GM20000 (cell line): ENCODE data around the gene DNAJC11.
"Not testable (repeated sequence)": the region's sequence is repeated elsewhere in the genome, so short reads cannot be mapped to it uniquely, and the experiment has no call there.

Experiments
- DNase-seq: peaks from one replicate; pipeline ENCODE4 v3.0.0; 2012; ENCODE audit warnings: low spot score
- TF ChIP-seq, protein P1 (sequence below): IDR thresholded peaks from 2 replicates; pipeline ENCODE4 v1.5.1; 2012; ENCODE audit warnings: mild to moderate bottlenecking, control low read depth; ENCODE audit errors: extremely low read depth, missing control alignments

Gene DNAJC11, protein sequence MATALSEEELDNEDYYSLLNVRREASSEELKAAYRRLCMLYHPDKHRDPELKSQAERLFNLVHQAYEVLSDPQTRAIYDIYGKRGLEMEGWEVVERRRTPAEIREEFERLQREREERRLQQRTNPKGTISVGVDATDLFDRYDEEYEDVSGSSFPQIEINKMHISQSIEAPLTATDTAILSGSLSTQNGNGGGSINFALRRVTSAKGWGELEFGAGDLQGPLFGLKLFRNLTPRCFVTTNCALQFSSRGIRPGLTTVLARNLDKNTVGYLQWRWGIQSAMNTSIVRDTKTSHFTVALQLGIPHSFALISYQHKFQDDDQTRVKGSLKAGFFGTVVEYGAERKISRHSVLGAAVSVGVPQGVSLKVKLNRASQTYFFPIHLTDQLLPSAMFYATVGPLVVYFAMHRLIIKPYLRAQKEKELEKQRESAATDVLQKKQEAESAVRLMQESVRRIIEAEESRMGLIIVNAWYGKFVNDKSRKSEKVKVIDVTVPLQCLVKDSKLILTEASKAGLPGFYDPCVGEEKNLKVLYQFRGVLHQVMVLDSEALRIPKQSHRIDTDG

DNA sequence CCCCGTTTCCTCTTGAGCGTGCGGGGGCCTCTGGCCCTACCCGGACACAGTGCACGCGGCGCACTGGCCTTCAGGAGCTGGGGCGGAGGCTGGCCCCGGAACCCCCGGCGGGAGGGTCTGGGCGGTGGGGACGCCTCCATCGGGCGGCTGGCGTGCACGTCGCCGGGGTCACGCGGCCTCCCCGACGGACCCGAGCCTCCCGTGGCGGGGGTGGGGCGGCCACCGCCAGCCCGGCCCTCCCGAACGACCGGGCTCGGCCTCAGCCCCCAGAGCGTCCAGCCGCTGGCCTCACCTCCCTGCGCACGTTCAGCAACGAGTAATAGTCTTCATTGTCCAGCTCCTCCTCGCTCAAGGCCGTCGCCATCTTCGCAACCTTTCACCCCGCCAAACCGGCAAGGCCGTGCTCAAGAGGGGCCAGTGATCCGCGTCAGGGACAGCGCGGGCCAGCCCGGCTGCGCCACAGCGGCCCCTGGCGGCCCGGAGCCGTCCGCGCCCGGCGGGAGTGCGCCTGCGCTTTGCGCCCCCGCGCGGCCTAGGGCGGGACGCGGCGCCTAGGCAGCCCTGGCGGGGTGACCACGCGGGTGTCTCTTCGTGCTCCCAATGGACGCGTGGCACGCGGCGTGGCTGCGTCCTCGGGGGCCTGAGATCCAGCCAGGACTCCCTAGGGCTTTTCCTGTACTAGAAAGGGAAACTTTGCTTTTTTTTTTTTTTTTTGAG lies at the start of gene DNAJC11:
TSS of gene DNAJC11 (minus strand) at position 380 of the 717 bp plus-strand sequence. CDS start at position 364, 16 bp downstream.
- DNase-seq, result peak; percentile 99
- TF ChIP-seq, protein P1, sequence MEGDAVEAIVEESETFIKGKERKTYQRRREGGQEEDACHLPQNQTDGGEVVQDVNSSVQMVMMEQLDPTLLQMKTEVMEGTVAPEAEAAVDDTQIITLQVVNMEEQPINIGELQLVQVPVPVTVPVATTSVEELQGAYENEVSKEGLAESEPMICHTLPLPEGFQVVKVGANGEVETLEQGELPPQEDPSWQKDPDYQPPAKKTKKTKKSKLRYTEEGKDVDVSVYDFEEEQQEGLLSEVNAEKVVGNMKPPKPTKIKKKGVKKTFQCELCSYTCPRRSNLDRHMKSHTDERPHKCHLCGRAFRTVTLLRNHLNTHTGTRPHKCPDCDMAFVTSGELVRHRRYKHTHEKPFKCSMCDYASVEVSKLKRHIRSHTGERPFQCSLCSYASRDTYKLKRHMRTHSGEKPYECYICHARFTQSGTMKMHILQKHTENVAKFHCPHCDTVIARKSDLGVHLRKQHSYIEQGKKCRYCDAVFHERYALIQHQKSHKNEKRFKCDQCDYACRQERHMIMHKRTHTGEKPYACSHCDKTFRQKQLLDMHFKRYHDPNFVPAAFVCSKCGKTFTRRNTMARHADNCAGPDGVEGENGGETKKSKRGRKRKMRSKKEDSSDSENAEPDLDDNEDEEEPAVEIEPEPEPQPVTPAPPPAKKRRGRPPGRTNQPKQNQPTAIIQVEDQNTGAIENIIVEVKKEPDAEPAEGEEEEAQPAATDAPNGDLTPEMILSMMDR, result peak; percentile 100

DNA sequence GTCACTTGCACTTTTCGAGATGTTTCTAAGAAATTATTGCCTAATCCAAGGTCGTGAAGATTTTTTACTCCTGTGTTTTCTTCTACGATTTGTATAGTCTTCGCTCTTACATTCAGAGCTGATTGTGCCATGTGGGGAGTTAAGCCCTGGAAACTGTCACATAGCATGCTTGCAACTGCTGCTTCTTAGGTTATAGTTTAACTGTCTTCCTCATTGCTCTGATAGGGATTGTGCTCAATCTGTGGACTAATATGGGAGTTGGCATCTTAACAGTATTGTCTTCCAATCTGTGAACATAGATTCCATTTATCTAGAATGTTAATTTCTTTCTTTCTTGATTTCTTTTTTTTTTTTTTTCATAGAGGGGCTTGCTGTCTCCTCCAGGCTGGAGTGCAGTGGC lies 48.9 kb upstream of the DNAJC11 start:
- DNase-seq, result no peak
- TF ChIP-seq, protein P1, result no peak

DNA sequence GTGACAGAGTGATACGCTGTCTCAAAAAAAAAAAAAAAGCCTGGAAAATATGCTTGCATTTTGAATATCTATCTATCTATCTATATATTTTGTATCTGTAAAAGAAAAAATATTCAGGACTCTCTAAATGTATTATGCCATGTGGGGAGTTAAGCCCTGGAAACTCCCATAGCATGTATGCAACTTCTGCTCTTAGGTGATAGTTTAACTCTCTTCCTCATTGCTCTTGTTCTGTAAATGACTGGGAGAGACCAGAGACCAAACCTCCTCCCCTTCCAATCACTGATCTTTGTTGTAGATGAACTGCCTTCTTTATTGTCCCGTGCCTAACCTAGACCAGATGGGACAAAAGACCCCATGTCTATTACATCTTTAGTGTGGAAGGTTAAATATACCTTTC lies 46.1 kb upstream of the DNAJC11 start:
- no peak for DNase-seq
- TF ChIP-seq, protein P1, result no peak

DNA sequence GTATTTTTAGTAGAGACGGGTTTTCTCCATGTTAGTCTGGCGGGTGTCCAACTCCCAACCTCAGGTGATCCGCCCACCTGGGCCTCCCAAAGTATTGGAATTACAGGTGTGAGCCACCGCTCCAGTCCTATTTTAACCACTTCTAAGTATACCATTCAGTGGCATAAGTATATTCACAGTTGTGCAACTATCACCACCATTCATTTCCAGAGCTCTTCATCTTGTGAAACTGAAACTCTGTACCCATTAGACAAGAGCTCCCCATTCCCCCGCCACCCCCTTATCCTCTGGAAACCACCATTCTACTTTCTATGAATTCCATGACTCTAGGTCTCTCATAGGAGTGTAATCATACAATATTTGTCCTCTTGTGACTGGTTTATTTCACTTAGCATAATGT lies 43.5 kb upstream of the DNAJC11 start:
- DNase-seq, result no peak
- TF ChIP-seq, protein P1, result no peak

DNA sequence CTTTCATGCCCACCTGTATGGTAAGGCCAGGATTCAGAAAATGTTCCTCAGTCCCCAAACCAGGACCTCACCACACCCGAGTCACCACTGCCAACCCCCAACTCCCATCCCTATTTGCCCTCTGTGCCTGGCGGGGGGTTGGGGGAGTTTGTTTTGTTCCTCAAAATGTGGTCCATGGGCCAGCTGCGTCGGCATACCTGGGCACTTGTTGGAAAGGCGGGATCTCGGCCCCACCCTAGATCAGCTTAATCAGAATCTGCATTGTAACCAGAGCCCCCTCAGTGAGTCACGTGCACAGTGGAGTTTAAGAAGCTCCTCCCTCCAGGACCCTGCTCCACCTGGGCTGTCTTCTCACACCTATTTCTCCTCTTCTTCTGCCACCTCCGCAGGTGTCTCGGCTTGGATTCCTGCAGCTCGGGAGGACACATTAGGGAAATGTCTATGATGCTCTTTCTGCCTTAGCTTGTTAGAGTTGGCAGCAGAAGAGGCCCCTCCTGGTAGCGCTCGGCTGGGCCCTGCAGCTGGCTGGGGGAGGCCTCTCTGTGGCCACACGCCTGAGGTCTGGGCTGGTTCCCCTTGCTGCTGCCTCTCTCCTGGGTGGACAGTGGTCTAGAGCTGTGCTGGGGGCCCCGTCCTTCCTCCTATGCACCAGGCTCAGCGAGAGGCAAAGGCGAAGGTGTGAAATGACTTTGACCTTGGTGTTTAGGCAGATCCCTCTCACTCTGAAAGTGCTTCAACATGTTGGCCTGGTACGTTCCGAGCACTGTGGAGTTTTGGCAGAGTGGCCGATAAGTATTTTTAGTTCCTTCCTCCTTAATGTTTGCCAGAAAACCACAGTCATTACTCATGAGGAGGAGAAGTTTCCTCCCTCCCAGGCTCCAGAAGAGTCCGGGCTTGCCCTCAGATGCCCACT lies 41.8 kb upstream of the DNAJC11 start:
- peak; percentile 38 for DNase-seq
- TF ChIP-seq, protein P1, result no peak

DNA sequence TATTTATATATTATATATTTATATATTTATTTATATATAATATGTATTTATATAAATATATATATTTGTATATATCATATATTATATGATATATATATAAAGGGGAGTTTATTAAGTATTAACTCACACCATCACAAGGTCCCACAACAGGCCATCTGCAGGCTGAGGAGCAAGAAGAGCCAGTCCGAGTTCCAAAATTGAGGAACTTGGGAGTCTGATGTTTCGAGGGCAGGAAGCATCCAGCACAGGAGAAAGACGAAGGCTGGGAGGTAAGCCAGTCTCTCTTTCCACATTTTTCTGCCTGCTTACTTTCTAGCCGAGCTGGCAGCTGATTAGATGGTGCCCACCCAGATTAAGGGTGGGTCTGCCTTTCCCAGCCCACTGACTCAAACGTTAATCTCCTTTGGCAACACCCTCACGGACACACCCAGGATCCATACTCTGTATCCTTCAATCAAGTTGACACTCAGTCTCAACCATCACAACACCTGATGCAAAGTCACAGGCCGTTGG lies 41.1 kb upstream of the DNAJC11 start:
- not testable (repeated sequence) for DNase-seq
